PFSK-1 (cell line): Measurements from ENCODE around the gene COX7B2. TPM values are rescaled to one million over a fixed set of nuclear protein-coding genes. Genes with fewer than 3 reads are reported as not detected.

Experiments
- FOXP2 ChIP-seq: optimal IDR thresholded peaks from 2 replicates; pipeline ENCODE3; 2011; ENCODE audit warnings: borderline replicate concordance, control low read depth, inconsistent platforms; ENCODE audit not compliant: insufficient read depth; ENCODE audit errors: extremely low read length, extremely low read depth
- POLR2AphosphoS5 ChIP-seq: IDR thresholded peaks from 2 replicates; pipeline ENCODE4 v1.6.1; 2012; ENCODE audit warnings: low read depth, mild to moderate bottlenecking, control low read depth, low read length, moderate library complexity
- REST ChIP-seq, 2 experiments: IDR thresholded peaks; 2 replicates each; pipeline versions ENCODE4 v1.6.1 to v1.8.0; 2011 to 2012; ENCODE audit warnings: low read depth in 2 of 2, low read length in 2 of 2, control low read depth in 1 of 2, inconsistent platforms in 1 of 2, mild to moderate bottlenecking in 1 of 2, moderate library complexity in 1 of 2; ENCODE audit not compliant: insufficient read depth in 1 of 2
- SIN3A ChIP-seq: IDR thresholded peaks from 2 replicates; pipeline ENCODE4 v1.6.1; 2012; ENCODE audit warnings: mild to moderate bottlenecking, low read length, moderate library complexity, borderline replicate concordance; ENCODE audit not compliant: insufficient read depth
- TAF1 ChIP-seq: IDR thresholded peaks from 2 replicates; pipeline ENCODE4 v1.6.1; 2012; ENCODE audit warnings: low read length, control low read depth, borderline replicate concordance; ENCODE audit not compliant: insufficient read depth
- polyA plus RNA-seq: library from polyadenylated mRNA; unstranded; fragments of >200 nt; gene quantifications from one replicate; pipeline ENCODE4 v1.2.1, GENCODE V29; 2012; ENCODE audit warnings: low read depth, missing spikeins; ENCODE audit not compliant: insufficient read length

COX7B2 gene, protein sequence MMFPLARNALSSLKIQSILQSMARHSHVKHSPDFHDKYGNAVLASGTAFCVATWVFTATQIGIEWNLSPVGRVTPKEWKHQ
- polyA plus RNA-seq = not detected

GRCh38 chr4:46909078-46909477 lies at the start of gene COX7B2:
TSS of gene COX7B2 (minus strand) at chr4:46909245. CDS start at chr4:46735192, 174,053 bp downstream.
- TF ChIP-seq TAF1 (no peak), FOXP2 (no peak), REST (IDR thresholded peaks at IDR 0.05; ENCODE audit: insufficient read depth in 1 of 2, low read depth in 2 of 2, low read length in 2 of 2) (no peak), POLR2AphosphoS5 (no peak), SIN3A (no peak)

- TF ChIP-seq FOXP2 (no peak), TAF1 (no peak), SIN3A (no peak), POLR2AphosphoS5 (no peak), REST (IDR thresholded peaks at IDR 0.05; ENCODE audit: insufficient read depth in 1 of 2, low read depth in 2 of 2, low read length in 2 of 2) (no peak)
Measured at GRCh38 chr4:46956451-46956850, 47.4 kb upstream of the COX7B2 start.

- TF ChIP-seq TAF1 = no peak
- no peak for TF ChIP-seq POLR2AphosphoS5
- TF ChIP-seq FOXP2 = no peak
- TF ChIP-seq SIN3A = no peak
- no peak for TF ChIP-seq REST (IDR thresholded peaks at IDR 0.05; ENCODE audit: insufficient read depth in 1 of 2, low read depth in 2 of 2, low read length in 2 of 2)
Measured at GRCh38 chr4:46955601-46956000, 46.6 kb upstream of the COX7B2 start.

DNA sequence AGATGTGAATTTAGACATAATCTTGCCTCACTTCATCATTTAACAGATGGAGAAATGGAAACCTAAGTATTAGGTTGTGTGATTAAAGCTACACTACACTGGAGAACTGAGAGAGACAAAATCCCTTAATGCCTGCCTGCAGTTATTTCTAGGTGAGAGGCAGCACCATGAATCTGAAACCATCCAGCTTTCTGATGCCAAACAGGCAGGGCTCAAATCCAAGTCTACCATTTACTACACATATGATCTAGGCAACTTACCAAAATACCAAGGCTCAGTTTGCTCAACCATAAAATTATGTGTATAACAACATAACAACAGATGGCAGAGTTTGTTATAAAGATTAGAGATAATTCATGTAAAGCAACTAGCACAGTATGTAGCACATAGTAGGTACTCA lies 45.6 kb upstream of the COX7B2 start:
- TF ChIP-seq SIN3A = no peak

DNA sequence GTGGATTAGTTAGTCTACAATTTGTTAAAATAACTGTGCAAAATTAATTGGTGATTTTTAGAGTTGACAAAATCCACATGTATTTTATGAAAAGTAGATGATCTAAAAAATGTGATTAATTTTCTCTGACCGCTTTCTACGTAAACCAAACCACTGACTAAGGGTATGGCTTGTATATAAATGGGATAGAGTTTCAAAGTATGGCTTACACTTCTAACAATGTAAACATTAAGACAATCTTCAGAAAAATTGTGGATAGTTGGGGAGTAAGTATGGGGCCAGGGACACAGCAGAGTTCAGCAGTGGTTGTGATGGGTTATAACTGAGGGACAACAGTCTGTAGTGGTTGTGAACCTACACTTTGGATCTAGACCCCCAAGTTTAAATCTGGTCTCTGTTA lies 44.5 kb upstream of the COX7B2 start:
- no peak for TF ChIP-seq REST (IDR thresholded peaks at IDR 0.05; ENCODE audit: insufficient read depth in 1 of 2, low read depth in 2 of 2, low read length in 2 of 2)
- TF ChIP-seq SIN3A = no peak
- TF ChIP-seq POLR2AphosphoS5 = no peak
- TF ChIP-seq TAF1 = no peak
